UCSD-AML1 (cell line): Measurements from ENCODE around the gene FAM234A.

ENCODE experiments used
- DNase-seq: peaks from one replicate; lab custom pipeline; 2025; ENCODE audit not compliant: unreplicated experiment; lab: John Stamatoyannopoulos, UW

FAM234A gene

GRCh38 chr16:293043-293775 is 58.6 kb downstream of the FAM234A start:
- DNase-seq, result no peak

GRCh38 chr16:296276-296675 is 61.7 kb downstream of the FAM234A start:
- DNase-seq, result no peak

- no peak for DNase-seq
Observed at GRCh38 chr16:296806-297510, 62.3 kb downstream of the FAM234A start.

DNA sequence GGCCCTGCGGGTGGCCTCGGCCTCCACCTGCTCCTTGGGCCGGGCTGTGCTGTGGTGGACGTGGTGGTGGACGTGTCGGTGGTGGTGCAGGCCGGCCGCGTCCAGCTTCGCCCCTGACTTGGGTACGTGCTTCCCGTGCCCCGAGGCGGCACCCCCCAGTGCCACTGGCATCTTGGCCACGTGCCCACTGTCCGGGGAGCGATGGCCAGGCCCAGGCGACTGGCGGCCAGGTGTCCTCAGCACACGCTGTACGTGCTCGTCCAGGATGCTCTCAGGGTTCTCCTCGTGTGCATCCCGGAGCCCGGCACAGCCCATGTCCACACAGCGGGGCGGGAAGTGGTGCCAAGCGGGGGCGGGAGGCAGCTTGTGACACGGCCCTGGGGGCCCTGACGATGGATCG is 63.2 kb downstream of the FAM234A start:
- DNase-seq, result no peak

DNA sequence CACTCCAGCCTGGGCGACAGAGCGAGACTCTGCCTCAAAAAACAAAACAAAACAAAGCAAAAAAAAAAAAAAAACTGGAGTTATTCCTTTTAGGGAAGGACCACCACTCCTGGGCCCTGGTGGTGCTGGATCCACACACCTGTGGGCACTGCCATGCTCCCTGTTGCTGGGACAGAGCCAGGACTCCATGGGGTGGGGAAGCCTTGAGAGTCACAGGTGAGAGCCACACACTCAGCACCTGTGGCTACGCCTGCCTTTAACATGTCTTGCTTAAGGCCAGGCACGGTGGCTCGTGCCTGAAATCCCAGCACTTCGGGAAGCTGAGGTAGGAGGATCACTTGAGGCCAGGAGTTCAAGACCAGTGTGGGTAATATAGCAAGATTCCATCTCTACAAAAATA is 66.6 kb downstream of the FAM234A start:
- DNase-seq, result no peak

DNA sequence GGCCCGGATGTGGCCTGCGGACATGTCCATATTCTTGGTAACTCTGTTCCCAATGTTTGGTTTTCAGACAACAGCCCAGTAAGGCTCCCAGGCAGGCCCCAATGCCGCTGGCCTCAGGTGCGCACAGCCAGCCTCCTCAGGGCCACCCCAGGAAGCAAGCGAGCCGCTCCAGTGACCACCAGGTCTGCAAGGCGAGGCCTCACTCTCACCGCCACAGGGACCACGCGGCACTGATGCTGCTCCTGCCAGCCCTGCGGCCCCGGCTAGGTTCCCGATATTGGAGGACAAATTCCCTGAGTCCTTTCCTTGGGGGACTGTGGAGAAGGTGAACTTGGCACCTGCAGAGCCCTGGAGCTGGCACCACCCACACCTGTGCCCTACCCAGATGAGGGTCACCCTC is 67.3 kb downstream of the FAM234A start:
- no peak for DNase-seq

DNA sequence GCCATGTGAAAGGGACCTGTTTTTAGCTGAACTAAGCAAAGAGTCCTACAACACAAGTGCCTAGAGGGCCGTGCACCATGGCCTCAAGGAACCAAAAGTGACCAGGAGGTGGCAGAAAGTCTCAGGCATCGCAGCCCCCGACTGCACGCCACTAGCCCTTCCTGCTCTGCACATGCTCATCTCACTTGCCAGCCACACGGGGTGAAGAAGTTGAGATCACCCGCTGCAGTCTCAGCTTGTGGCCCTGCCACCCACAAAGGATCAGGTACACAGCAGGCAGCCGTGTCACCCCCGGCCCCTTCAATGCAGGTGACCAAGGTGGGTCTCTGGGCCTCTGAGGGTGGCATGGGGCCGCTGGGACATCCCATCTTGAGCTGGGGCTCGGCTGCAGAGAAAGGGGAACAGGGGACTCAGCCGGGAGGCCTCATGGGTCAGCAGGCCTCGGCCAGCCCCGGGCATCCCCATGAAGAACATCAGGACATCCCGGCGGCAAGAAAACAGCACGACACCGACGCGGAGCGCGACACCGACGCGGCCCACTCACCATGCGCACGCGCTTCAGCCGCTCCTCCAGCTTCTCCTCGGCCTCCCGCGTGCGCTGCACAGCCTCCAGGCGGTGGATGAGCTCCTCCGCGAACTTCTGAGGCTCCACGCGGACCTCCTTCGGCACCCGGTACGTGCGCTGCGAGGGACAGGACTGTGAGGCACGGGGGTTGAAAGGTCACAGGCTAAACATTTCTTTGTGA is 69.3 kb downstream of the FAM234A start:
- DNase-seq, result peak; percentile 45

GRCh38 chr16:305916-306626 is 71.5 kb downstream of the FAM234A start:
- no peak for DNase-seq

DNA sequence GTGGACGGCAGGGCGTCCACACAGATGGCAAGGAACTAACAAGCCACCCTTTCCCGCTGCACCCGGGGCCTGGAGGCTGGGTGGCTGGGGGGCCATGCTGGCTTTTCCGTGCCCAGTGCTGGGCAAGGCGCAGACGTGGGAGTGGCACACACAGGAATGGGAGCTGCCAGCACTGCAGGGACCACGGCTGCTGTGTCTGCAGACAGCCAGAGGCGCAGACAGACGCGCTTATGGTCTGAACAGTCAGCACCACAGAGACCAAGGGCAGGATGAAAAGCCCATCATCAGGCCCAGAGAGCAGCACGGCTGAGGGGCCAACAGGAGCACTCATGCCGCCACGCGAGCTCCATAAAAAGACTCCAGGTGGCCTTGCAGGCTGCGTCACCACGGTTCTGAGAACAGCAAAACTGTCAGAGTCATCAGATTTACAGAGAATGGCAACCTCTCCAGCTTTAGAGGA is 72.3 kb downstream of the FAM234A start:
- no peak for DNase-seq

GRCh38 chr16:307691-308312 is 73.2 kb downstream of the FAM234A start:
- DNase-seq, result peak; percentile 42

DNA sequence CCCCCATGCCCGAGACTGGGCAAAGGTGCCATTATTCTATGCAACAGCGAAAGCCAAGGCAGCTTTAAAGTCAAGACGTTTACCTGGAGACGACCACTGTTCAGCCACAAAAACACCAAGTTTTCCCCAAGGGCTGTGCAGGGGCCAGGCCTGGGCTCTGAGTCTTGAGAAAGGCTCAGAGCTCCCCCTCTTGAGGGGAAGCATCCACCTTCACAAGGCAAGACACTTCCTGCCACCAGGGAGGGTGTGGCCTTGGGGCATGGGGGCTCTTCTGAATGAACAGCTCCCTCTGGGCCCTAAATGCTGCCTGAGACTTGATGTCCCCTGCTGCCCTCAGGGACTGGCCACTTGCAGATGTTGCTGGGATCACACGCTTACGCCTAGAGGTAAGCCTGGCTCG is 74.9 kb downstream of the FAM234A start:
- DNase-seq, result peak; percentile 29

DNA sequence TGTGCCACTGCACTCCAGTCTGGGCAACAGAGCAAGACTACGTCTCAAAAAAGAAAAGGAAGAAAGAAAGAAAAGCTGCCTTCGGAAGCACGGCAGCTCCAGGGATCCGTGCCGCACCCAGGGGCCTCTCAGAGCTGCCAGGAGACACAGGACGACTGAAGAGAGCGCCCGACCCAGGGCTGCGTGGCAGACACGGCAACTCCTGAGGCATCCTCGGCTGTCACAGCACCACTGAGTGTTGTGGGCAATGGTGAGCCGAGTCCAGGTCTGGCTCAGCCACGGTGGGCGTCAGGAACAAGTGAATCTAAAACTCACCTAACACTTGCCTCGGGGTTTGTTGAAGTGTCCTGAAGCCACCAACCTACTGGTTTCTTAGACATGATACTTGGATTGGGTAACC is 77.1 kb downstream of the FAM234A start:
- DNase-seq, result no peak

- DNase-seq, result no peak
Observed at GRCh38 chr16:314351-314750, 79.7 kb downstream of the FAM234A start.

DNA sequence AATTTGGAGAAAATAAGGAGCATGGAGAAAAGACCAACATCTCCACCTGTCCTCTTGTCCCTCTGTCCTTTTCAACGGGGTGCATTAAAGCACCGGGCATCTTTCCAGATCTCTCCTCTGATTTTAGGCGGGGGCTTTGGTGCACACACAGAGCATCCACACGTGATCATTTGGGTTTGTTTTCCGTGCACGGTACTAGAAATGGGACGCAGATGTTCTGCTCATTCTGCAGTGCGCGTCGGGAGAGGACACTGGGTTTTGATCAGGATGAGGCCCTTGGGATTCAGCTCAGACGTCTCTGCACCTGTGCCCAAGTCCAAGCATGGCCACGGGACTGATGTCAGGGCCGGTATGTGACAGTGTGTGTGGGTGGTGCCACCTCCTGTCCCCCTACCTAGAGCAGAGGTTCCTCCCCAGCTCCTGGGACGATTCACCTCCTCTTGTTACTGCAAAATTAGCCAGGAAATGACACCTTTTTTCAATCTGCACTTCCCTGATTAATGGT is 80.2 kb downstream of the FAM234A start:
- DNase-seq, result no peak
